ENCODE data around the gene FYB1. TPM values are rescaled to one million over a fixed set of nuclear protein-coding genes. Genes with fewer than 3 reads are reported as not detected.

FYB1 gene
- total RNA-seq, 1 experiment from 2014 or later = 1.3 TPM

DNA sequence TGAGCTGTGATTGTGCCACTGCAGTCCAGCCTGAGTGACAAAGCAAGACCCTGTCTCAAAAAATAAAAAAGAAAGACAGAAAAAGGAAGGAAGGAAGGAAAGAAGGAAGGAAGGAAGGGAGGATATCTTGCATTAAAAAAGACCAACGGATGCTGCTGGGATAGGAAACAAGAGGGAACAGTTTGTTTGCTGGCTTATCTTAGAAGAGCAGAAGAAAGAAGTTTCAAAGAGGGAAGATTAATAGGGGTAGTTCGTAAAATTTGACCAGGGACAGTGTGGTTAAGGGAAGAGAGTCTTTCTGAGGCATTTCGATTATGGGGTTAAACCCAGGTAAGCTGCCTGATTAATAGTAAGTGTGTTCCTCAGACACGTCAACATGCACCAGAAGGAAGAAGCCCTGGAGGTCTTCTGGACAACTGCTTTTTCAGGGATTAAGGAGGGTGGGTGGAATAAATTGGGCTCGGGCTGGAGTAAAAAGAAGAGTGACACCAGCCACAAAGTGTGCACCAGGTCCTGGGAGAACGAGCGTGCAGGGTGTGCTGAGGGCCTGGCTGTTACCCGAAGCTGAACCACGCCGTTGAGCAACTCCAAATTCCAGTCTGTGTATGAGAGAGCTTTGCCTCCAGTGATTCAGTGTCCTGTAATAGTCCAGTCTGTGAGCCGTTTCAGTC, 24.8 kb downstream of the FYB1 start:
- no TSS peak for BruUV-seq (replicated peaks)
- no peak overlapping the region for H3K4me3 ChIP-seq (ENCODE audit: low read depth, low read length)
- H3K4me1 ChIP-seq = peaks cover 85% of the 10 kb centered on the region
- H3K36me3 Mint-ChIP-seq (ENCODE audit: insufficient read depth, unreplicated experiment) = no peaks in the 10 kb centered on the region
- H3K27ac Mint-ChIP-seq (ENCODE audit: unreplicated experiment) = peak overlapping the region; percentile 1
- DNase-seq = peak; percentile 59 to 71
- H3K9me3 Mint-ChIP-seq (ENCODE audit: unreplicated experiment) = no peaks in the 10 kb centered on the region
- peaks cover 32% of the 10 kb centered on the region for H3K4me1 Mint-ChIP-seq (ENCODE audit: low read depth, unreplicated experiment)
- H3K27me3 ChIP-seq (replicated peaks; ENCODE audit: control insufficient read depth, insufficient read depth, low read length) = no peaks in the 10 kb centered on the region
- no peaks in the 10 kb centered on the region for H3K9me3 ChIP-seq
- ChIA-PET POLR2A (no interaction called here), CTCF (no interaction called here)
- TF ChIP-seq, protein P1, sequence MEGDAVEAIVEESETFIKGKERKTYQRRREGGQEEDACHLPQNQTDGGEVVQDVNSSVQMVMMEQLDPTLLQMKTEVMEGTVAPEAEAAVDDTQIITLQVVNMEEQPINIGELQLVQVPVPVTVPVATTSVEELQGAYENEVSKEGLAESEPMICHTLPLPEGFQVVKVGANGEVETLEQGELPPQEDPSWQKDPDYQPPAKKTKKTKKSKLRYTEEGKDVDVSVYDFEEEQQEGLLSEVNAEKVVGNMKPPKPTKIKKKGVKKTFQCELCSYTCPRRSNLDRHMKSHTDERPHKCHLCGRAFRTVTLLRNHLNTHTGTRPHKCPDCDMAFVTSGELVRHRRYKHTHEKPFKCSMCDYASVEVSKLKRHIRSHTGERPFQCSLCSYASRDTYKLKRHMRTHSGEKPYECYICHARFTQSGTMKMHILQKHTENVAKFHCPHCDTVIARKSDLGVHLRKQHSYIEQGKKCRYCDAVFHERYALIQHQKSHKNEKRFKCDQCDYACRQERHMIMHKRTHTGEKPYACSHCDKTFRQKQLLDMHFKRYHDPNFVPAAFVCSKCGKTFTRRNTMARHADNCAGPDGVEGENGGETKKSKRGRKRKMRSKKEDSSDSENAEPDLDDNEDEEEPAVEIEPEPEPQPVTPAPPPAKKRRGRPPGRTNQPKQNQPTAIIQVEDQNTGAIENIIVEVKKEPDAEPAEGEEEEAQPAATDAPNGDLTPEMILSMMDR (IDR thresholded peaks at IDR 0.05; ENCODE audit: insufficient read depth in 1 of 2, low read depth in 1 of 2, low read length in 1 of 2, severe bottlenecking in 1 of 2, unreplicated experiment in 1 of 2) = no peak
- no peaks in the 10 kb centered on the region for H3K27me3 Mint-ChIP-seq (ENCODE audit: insufficient read depth, unreplicated experiment)
- H3K4me3 Mint-ChIP-seq (ENCODE audit: unreplicated experiment) = no peak overlapping the region
- intact Hi-C loops (cut with micrococcal nuclease; ENCODE audit: unreplicated experiment) = loop anchor here (10.0 kb wide), 1 partner anchor 200 kb away; no protein-coding TSS in a partner anchor
- no peaks in the 10 kb centered on the region for H3K36me3 ChIP-seq (ENCODE audit: control insufficient read depth, insufficient read depth, low read length)

DNA sequence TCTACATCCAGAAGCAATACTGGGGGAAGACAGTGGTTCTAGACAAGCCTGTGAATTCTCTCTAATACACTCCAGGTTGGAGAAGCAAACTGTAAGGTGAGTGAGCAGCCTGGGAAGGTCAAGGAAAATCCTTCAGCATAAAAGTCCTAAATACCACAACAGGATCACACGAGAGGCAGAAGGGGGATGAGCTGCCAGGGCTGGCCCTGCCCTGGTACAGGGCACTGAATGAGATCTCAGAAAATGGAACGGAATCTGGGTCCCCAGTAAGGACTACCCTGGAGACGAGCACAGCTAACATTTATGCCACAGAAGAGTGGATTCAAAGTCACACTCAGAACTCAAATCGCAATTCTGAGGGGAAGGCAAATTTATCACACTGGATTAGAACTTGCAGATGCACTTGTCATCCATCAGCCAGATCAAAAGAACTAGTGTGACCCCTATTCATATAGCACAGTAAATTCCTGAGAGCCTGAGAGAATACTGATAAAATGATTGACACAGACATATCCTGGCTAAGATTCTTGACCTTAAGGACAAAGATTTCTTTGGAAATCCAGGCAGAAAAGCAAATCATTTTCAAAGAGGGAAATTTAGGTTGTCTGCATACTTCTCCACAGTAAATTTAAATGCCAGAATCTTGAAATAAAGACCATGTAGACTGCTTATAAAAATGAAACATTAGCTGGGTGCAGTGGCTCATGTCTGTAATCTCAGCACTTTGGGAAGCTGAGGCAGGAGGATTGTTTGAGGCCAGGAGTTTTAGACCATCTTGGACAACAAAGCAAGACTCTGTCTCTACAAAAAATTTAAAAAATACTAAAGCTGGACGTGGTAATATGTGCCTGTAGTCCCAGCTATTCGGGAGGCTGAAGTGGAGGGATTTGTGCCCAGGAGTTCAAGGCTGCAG, 25.6 kb downstream of the FYB1 start:
- Mint-ChIP-seq H3K9me3 (ENCODE audit: unreplicated experiment) (no peaks in the 10 kb centered on the region), H3K27me3 (ENCODE audit: insufficient read depth, unreplicated experiment) (no peaks in the 10 kb centered on the region), H3K36me3 (ENCODE audit: insufficient read depth, unreplicated experiment) (no peaks in the 10 kb centered on the region), H3K4me3 (ENCODE audit: unreplicated experiment) (no peak overlapping the region), H3K27ac (ENCODE audit: unreplicated experiment) (peak overlapping the region; percentile 34), H3K4me1 (ENCODE audit: low read depth, unreplicated experiment) (peaks cover 36% of the 10 kb centered on the region)
- BruUV-seq (replicated peaks) = no TSS peak
- no peaks in the 10 kb centered on the region for H3K36me3 ChIP-seq (ENCODE audit: control insufficient read depth, insufficient read depth, low read length)
- POLR2A ChIA-PET = no interaction called here
- intact Hi-C loops (cut with micrococcal nuclease; ENCODE audit: unreplicated experiment) = loop anchor here (10.0 kb wide), 1 partner anchor 199 kb away; no protein-coding TSS in a partner anchor
- no peak for DNase-seq
- no peaks in the 10 kb centered on the region for H3K9me3 ChIP-seq
- H3K4me1 ChIP-seq = peaks cover 84% of the 10 kb centered on the region
- no peak overlapping the region for H3K4me3 ChIP-seq (ENCODE audit: low read depth, low read length)
- H3K27me3 ChIP-seq (replicated peaks; ENCODE audit: control insufficient read depth, insufficient read depth, low read length) = no peaks in the 10 kb centered on the region
- CTCF ChIA-PET = no interaction called here
- TF ChIP-seq, protein P1 (IDR thresholded peaks at IDR 0.05; ENCODE audit: insufficient read depth in 1 of 2, low read depth in 1 of 2, low read length in 1 of 2, severe bottlenecking in 1 of 2, unreplicated experiment in 1 of 2) = no peak

DNA sequence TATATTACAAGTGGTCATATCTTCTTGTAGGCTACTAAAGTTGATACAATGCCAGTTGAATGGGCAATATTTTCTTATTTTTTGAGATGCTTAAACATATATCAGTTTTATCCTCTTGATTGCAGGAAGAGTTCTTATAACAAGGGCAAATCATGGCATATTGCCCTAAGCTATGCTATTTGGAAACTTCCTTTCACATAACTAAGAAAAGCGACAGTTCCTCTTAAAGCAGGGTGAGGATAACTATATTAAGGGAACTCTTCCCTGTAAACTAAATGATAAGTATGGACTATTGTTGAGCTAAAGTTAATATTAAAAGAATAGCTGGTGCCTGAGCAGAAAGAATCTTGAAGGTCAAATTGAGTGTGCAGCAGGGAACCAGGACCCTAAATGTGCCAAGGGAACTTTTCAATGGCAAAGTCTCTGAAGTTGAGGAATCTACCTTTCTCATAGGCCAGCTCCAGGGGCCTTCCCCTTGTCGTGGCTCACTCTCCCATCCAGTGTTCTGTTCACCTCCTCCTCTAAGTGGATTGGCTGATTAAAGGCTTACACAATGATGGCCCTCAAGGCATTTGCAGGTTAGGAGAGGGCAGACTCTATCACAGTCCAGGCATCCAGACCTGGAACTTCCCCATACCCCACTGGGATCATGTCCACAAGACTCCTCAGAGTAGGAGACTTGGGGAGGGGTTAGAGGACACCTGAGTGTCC, 26.8 kb downstream of the FYB1 start:
- Mint-ChIP-seq H3K4me3 (ENCODE audit: unreplicated experiment) (no peak overlapping the region), H3K4me1 (ENCODE audit: low read depth, unreplicated experiment) (peaks cover 47% of the 10 kb centered on the region), H3K36me3 (ENCODE audit: insufficient read depth, unreplicated experiment) (no peaks in the 10 kb centered on the region), H3K27me3 (ENCODE audit: insufficient read depth, unreplicated experiment) (no peaks in the 10 kb centered on the region), H3K9me3 (ENCODE audit: unreplicated experiment) (no peaks in the 10 kb centered on the region), H3K27ac (ENCODE audit: unreplicated experiment) (no peak overlapping the region)
- peaks cover 77% of the 10 kb centered on the region for H3K4me1 ChIP-seq
- TF ChIP-seq, protein P1 (IDR thresholded peaks at IDR 0.05; ENCODE audit: insufficient read depth in 1 of 2, low read depth in 1 of 2, low read length in 1 of 2, severe bottlenecking in 1 of 2, unreplicated experiment in 1 of 2) = no peak
- POLR2A ChIA-PET = no interaction called here
- intact Hi-C loops (cut with micrococcal nuclease; ENCODE audit: unreplicated experiment) = loop anchor here (10.0 kb wide), 1 partner anchor 198 kb away; no protein-coding TSS in a partner anchor
- no peak overlapping the region for H3K4me3 ChIP-seq (ENCODE audit: low read depth, low read length)
- BruUV-seq (replicated peaks) = no TSS peak
- peak in 1 of 2 experiments; percentile 42 for DNase-seq
- H3K36me3 ChIP-seq (ENCODE audit: control insufficient read depth, insufficient read depth, low read length) = no peaks in the 10 kb centered on the region
- CTCF ChIA-PET = interaction anchor here (0.6 kb wide), 1 partner anchor 17 kb away, joined by 3 read pairs; no protein-coding TSS in a partner anchor
- H3K9me3 ChIP-seq = no peaks in the 10 kb centered on the region
- no peaks in the 10 kb centered on the region for H3K27me3 ChIP-seq (replicated peaks; ENCODE audit: control insufficient read depth, insufficient read depth, low read length)

Data from Caco-2 (cell line).